NCI-H2107 treated with DMSO at 0.1 percent for 48 hours (cell line): Measurements from ENCODE around the gene CDKN2D.
"Not testable (repeated sequence)": the region's sequence is repeated elsewhere in the genome, so short reads cannot be mapped to it uniquely, and the experiment has no call there.

Experiments
- DNase-seq: peaks from one replicate; lab custom pipeline; 2025; ENCODE audit not compliant: unreplicated experiment; lab: John Stamatoyannopoulos, UW

The CDKN2D gene

DNA sequence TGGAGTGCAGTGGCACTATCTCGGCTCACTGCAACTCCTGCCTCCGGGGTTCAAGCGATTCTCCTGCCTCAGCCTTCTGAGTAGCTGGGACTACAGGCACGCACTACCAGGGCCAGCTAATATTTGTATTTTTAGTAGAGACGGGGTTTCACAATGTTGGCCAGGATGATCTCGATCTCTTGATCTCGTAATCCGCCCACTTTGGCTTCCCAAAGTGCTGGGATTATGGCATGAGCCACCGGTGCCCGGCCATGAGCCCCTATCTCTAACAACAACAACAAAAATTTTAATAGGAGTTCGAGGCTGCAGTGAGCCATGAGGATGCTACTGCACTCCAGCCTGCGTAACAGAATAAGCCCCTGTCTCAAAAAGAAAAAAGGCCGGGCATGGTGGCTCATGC is 13.3 kb upstream of the CDKN2D start:
- DNase-seq: no peak

DNA sequence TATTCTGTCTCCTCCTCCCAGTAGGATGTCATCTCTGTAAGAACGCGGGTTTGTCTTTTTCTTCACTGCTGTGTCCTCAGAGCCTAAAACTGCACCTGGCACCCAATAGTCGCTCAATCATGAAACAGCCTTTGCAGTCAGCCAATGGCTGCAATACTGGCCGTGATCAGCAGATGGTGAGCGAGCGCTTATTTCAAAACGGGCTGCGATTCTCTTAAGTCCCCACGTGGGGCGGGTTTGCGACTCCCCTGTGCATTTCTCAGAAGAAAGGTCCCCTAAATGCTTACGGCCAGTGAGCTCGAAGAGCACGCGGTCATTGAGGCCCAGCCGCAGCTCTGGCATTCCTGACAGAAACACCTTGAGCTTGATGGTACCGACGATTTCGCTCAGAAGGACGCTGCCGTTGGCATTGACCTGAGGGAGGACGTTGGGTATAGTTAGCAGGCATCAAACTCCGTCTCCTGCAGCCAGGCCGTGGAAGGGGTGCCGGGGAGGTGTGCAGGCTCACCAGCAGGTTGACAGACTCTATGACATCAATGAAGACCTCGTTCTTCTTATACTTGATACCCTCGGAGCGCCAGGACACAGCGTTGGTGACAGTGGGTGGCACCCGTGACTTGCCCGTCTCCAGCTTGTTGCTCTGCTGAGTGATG is 12.3 kb upstream of the CDKN2D start:
- peak; percentile 51 for DNase-seq

DNA sequence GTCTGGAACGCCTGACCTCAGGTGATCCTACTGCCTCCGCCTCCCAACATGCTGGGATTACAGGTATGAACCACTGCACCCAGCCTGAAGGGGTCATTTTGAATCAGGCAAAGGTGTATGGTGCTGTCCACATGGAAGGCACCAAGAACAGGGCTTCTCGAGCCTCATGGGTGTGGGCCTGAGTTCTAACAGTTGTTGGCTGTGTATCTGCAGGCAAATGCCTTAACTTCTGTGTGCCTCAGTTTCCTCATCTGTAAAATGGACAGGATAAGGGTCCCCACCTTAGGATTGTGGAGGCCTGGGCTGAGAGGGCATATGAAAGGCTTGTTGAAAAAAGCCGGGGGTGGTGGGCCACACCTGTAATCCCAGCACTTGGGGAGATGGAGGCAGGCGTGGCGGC is 9.2 kb upstream of the CDKN2D start:
- DNase-seq: no peak

DNA sequence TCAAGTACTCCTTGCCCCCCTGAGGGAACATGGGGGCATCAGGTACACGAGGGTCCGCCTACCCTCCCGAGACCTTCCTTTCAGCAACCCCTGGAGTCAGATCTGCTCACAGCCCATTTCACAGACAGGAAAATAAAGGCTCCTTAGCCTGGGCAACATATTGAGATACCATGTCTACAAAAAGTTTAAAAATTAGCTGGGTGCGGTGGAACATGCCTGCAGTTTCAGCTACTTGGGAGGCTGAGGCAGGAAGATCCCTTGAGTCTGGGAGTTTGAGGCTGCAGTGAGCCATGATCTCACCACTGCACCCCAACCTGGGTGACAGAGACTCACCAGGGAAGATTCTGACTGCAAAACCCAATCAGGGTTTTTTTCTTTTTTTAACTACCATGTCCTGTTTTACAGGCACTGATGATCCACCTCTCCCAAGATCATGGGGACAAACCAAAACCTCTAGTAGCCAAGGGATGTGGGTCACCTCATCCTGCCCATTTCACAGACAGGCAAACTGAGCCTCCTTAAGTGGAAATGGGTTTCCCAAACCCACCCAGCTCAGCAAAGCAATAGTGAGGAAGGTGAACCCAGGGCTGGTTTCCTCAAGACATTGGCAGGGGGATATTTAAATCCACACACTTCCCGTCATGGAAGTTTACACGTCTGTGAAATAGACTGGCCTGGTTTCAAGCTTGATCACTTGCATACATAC is 6.4 kb upstream of the CDKN2D start:
- DNase-seq: no peak

DNA sequence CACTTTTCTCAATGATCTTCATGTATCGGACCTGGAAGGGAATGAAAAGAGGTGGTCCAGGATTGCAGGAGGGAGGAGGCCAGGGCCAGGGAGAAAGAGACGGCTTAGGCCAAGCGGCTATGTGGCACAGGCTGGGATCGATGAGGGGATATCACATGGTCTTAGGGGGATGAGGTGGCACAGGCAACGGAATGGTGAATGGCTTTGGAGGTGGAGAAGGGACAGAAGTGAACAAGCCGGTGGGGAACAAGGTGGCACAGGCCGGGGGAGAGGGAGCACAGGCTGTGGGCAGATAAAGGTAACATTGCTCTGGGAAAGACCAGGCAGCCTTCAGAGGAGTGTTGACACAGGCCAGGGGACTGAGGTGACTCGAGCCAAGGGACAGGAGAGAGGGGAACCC is 5.7 kb upstream of the CDKN2D start:
- DNase-seq: no peak

DNA sequence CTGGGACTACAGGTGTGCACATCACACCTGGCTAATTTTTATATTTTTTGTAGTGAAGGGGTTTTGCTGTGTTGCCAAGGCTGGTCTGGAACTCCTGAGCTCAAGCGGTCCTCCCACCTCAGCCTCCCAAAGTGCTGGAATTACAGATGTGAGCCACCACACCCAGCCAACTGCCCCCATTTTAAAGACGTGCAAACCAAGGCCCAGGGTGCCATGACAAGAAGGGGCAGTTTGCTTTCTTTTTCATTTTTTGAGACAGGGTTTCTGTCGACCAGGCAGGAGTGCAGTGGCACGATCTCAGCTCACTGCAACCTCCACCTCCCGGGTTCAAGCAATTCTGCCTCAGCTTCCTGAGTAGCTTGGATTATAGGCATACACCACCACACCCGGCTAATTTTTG is 5.0 kb upstream of the CDKN2D start:
- not testable (repeated sequence) for DNase-seq

DNA sequence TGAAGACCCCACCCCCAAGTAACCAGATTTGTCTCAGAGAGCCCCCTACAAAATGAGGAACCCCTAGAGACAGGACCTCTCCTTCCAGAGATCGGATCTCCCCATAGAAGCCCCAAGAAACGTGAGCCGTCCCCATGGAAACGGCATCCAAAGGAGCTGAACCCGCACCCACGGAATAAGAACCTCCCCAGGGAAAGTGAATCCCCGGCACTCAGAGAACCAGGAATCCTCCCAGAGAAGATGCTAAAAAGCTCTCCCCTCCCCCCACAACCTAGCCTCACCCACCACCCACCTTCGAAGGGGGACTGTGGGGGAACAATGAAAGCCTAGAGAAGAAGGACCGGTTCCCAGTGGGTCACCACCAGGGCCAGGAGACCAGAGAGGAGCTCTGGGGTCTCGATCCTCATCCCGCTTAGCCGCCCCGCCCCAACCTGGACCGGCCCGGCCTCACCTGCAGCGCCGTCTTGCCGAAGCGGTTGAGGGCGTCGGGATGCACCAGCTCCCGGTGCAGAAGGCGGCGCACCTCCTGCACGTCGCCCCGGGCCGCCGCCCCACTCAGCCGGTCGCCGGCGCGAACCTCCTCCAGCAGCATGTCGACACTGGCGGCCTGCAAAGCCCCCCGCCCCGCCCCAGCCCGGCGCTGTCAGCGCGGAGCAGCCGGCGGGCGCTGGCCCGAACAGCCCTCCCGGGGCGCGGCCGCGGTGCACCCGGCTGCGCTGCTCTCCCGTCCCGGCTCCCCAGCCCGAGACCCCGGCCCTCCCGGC is 535 bp downstream of the CDKN2D start:
- no peak for DNase-seq

DNA sequence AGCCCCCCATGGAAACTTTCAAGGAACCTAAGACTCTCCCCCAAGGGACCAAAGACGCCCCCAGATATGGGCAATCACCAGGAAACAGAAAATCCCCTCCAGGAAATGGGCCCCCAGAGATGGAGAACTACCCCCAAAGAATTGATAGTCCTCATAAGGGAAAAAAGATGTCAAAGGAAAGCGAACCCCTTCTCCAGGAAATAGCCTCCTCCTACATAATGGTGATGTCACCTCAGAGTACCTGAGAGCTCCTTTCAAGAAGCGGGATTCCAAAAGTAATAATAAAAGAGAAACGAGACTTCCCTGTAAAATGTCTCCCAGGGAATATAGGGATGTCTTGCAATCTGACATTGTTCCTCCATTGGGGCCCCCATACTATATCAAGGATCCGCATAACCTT is 1.1 kb downstream of the CDKN2D start:
- DNase-seq: no peak

DNA sequence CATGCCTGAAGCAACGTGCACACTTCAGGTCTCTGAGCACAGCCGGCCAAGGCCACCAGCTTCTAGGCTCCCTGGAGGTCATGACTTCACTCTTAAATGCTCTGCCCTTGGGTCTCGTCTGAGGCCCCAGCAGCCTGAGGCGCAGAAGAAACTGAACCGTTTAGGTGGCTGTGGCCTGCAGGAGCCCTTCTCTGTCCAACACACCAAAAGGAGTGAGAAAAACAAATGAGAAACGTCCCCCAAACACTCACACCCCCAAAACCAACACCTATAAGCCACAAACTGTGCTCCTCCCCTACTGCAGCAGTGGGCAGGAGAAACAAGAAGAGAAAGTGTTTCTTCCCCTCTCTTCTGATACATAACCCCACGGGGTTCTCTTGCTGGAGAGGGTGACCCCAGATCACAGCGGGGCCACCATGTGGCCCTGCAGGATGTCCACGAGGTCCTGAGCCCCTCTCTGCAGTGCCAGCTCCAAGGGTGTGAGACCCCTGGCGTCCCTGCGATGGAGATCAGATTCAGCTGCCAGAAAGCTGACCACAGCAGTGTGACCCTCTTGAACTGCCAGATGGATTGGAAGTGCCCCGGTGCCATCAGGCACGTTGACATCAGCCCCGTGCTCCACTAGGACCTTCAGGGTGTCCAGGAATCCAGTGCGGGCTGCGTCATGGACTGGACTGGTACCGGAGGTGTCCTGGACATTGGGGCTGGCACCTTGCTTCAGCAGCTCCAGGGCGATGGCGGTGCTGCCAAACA is 1.9 kb downstream of the CDKN2D start:
- no peak for DNase-seq

DNA sequence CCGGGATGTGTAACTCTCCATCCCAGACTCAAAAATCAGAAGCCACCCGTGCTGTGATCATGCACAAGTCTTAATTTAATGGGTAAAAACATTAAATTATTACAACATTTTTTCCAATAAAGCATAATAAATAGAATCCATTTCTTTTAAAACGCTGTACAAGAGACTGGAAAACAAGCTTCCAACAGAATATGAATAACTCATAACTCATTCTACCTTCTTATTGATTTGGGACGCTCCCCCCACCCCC is 2.4 kb downstream of the CDKN2D start:
- DNase-seq: no peak

DNA sequence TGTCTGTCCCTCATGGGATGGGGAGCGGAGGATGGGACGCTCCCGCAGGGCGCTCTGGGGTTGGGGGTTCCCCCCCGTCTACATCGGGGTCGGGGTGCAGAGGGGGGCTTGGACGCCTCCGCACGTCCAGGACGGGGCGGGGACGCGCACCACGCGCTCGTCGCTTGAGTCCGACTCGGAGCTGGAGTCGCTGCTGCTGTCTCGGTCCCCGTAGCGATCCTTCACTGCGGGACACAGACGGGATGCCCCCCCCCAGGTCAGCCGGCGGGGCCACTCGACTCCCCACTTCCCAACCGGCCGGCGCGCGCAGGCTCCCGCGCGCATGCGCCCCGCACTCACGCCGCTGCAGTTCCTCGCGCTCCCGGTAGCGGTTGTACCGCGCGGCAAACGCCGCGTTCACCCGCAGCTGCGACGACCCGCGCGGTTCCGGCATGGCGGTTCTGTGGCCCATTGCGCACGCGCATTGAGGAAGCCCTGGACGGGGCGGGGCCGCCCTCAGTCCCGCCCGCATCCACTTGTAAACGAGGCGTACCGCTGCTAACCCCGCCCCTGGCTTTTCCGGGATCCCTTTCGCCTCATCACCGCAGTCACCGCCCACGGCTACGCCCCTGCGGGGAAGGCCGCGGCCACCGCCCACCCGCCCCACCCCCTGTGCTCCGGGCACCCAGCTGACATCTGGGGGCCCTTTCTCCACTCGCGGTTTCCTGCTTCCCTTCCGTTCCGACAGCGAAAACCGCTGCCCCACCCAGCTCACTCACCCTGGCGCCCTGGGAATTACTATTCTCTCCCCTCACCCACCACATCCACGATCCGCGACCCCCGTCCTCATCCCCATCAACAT is 3.0 kb downstream of the CDKN2D start, which contains the start of gene KRI1:
KRI1 (minus strand) TSS at position 444 of the 841 bp plus-strand sequence; CDS start at position 433, 11 bp downstream.
- DNase-seq: peak; percentile 92

DNA sequence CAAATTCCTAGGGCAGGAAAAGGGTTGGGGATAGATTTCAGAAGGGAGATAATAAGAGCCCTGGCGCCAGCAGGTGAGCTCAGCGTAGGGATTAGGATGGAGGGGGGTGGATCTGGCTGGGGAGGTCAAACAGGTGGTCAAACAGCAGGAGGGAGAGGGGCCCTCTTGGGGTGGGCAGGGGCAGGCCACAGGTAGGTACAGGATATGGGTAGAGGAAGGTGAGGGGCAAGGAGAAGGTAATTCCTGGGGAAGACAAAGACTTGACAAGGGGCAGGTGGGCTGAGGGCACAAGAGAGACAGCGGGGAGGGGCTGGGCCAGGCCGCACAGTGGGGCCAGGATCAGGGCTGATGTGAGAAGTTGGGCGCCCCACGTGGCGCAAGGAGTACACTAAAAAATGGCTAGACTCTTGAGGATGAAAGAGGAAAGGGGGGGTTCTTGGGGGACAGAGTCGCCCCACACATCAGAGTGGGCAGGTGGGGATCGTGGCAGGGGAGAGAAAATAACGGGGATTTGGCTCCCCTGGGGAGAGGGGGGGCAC is 3.7 kb downstream of the CDKN2D start:
- no peak for DNase-seq

DNA sequence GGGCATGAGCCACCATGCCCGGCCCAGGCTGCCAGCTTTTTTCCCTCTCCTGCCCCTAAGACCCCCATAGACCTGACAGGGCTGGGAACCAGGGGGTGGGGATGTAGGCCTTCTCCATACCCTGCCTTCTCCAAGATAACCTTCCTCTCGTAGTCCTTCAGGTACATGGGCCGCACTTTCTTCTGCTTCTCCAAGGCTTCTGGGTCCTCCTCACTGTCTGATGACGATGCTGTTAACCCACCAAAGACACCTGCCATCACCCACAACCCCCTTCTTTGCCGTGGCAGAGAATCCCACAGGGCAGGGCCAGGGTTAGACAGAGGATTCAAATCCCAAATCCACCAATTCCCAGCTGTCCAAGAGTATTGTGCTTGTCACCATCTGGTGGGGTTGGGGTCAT is 6.2 kb downstream of the CDKN2D start:
- DNase-seq: no peak

DNA sequence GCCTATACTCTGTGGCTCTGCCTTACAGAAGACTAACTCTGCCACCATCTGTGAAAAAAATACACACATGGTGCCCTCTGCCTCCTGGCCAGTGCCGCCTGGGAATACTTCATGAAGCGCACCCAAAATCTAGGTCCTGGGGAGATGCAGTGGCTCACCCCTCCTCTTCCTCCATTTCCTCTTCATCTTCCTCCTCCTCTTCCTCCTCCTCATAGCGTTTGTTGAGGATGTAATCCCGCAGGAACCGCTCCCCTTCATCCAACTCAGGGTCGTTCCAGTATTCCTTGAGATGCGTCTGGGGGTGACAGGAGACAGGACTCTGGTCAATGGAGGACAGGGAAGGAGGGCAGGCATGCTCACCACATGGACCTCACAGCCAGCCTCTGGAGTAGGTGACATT is 8.6 kb downstream of the CDKN2D start:
- DNase-seq: no peak

DNA sequence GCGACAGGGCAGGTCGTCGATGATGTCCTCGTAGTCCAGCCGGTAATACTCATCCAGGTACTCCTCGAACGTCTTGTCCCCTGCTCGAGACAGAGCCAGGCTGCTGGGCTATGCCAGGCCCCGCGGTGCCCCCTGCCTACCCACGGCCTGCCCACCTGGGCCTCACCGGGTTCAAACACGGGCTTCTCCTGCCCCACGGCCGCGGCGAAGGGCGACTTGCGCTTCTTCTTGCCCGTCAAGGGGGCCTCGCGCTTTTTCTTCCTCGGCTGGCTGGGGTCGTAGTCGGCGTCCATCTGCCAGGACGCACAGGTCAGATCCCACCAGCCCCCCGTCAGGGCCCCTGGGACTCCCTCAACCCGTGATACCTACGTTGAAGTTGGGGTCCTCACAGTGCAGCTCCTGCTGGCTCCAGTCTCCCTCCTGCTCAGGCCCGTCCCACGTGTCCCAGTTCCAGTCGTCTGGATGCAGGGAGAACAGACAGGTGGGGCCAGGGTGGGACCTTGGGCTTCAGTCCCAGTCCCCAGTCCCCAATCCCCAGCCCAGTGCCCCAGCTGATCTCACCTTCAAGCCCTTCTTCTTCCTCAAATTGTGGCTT is 11.1 kb downstream of the CDKN2D start:
- no peak for DNase-seq

DNA sequence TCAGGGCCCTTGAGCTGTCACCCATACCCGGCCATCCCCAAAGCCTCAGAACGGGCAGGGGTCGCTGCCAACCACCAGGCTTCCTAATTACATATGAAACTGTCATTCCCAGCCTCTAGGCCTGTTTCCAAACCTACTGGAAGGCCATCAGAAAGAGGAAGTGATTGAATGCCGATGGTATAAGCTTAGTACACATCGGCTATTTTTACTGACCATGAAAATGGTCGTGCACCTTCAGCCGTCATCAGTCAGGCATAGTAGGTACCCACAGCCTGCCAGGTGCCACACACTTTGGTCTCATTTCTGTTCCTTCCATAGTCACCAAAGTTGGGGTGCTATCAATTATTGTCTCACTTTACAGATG is 13.2 kb downstream of the CDKN2D start:
- no peak for DNase-seq

DNA sequence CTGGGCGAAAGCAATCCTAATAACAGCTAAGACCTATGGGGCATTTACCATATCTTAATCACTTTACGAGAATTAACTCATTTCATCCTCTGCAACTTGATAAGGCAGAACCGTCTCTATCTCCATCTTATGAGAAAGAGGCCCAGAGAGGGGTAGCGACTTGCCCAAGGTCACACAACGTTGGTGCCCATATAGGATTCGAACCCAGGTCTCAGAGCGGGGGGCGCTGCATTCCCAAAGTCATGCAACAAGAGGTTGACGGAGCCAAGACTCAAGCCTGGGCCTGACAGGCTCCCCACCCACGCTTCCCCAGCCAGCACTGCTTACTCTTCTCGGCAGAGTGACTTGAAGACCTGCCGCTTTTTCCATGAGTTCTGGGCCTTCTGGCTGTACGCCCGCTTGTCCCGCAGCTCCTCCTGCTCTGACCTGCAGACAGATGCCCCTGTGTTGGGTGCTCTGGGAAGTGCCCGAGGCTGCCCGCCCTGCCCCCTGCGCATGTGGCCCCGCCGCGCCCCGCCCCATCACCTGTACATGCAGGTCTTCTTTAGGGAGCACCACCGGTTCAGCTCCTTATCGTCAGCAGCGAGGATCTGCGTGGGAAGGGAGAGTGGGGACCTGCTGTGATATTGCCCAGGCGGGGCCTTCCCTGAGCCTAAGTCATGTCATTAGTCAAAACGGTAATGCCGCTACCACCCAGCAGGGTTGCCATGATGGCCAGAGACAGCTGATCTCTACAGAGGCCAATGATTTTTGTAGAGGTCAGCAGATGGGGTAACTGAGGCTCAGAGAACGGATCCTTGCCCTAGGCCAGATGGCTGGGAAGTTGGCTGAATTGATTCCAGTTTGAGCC is 13.8 kb downstream of the CDKN2D start:
- no peak for DNase-seq

DNA sequence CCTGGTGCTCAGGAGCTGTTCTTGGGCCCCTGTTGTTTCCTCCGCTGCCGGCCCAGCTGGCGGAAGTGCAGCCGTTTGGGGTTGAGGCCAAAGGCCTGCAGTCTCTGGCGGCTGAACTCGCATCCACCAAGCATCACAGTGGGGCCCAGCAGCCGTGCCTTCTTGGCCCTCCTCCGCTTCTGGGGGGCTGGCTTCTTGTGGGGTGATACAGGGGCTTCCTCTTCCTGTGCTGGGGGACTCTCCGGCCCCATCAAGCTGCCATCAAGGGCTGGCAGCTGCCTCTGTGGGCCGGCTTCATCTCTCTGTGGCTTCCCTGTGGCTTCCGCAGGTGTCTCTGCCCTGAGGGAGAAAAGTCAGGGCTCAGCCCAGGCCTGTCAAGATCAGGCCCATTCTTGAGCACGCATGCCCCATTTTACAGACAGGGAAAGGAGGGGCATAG is 14.8 kb downstream of the CDKN2D start:
- no peak for DNase-seq

DNA sequence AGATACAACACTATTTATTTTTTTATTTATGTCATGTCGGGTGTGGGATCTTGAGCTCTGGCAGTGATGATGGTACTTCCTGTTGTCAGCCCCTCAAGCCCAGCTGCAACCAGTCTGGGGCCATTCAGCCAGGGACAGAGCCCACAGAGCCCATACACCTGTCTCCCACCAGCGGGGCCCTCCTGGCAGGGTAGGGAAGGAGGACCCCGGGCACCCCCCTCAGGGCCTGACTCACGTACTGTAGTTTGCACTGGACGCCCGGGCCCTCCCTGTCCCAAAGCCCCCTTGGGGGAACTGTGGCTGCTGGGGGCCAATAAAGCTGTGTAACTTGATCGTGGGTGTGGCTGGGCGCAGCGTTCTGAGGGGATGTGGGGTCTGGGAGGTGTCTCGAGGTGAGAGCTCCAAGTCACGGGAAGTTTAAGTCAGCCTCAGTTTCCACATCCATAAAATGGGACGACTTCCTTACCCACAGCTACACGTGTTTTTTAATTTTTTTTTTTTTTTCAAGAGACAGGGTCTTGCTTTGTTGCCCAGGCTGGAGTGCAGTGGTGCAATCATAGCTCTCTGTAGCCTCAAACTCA is 15.6 kb downstream of the CDKN2D start:
- DNase-seq: no peak
